GM12878 (cell line): Measurements from ENCODE around the gene CYP3A4. TPM values are rescaled to one million over a fixed set of nuclear protein-coding genes. Genes with fewer than 3 reads are reported as not detected.
"Not testable (repeated sequence)": the region's sequence is repeated elsewhere in the genome, so short reads cannot be mapped to it uniquely, and the experiment has no call there.

Experiments used
- ATAC-seq: fragments of 200-7000 bp; cut with Tn5 transposase; 3 replicates; pipeline ENCODE4 v1.9.1; 2020; ENCODE audit warnings: mild to moderate bottlenecking, moderate library complexity
- BruUV-seq: library from RNA; stranded (reverse); fragments of 400-500 nt; replicated peaks from 2 replicates; lab custom pipeline; 2021; lab: Mats Ljungman, UMichigan
- CTCF ChIA-PET: fragments of 300-600 bp; sonication (Branson Sonifier 250); formaldehyde crosslinking; extraction: SDS; loops from one replicate; lab custom pipeline; 2021; ENCODE audit warnings: inconsistent platforms; lab: Yijun Ruan, JAX
- POLR2A ChIA-PET: fragments of 350-600 bp; formaldehyde crosslinking; extraction: SDS; loops from one replicate; lab custom pipeline; 2021; ENCODE audit warnings: inconsistent platforms; lab: Charles Lee
- RAD21 ChIA-PET: fragments of 300-600 bp; sonication (Branson Sonifier 250); formaldehyde crosslinking; loops from one replicate; lab custom pipeline; 2023; ENCODE audit warnings: antibody characterized with exemption; ENCODE audit not compliant: unreplicated experiment; lab: Charles Lee
- SMC1A ChIA-PET: fragments of 300-600 bp; sonication (Branson Sonifier 250); formaldehyde crosslinking; loops from one replicate; lab custom pipeline; 2023; ENCODE audit not compliant: unreplicated experiment, uncharacterized antibody; lab: Charles Lee
- DNase-seq: peaks from one replicate; pipeline ENCODE4 v3.0.0-alpha.2; 2011; ENCODE audit warnings: low read depth, low spot score
- FAIRE-seq: peaks from 3 replicates; lab custom pipeline; 2011; peaks lifted over from hg19 to GRCh38; lab: Jason Lieb, UNC
- H2AFZ ChIP-seq: 2 replicates; pipeline ENCODE4 v1.6.0; 2011; ENCODE audit warnings: low read depth, low read length, control low read depth; ENCODE audit not compliant: control insufficient read depth
- H3K27ac ChIP-seq: 2 replicates; pipeline ENCODE4 v1.5.1; 2011; ENCODE audit warnings: control low read depth; ENCODE audit not compliant: control insufficient read depth, insufficient read depth
- H3K27me3 ChIP-seq, 2 experiments: replicated peaks in 1 of 2; 2 replicates each; pipeline versions ENCODE4 v1.6.0 to v1.6.1; 2011; ENCODE audit warnings: low read length in 1 of 2; ENCODE audit not compliant: control insufficient read depth in 2 of 2, insufficient read depth in 2 of 2
- H3K36me3 ChIP-seq, 2 experiments: 2 replicates each; pipeline ENCODE4 v1.5.1; 2011; ENCODE audit warnings: low read length in 1 of 2; ENCODE audit not compliant: control insufficient read depth in 2 of 2, insufficient read depth in 2 of 2
- H3K4me1 ChIP-seq: 2 replicates; pipeline ENCODE4 v1.6.1; 2011; ENCODE audit warnings: mild to moderate bottlenecking, low read length, moderate library complexity, mixed read lengths; ENCODE audit not compliant: control insufficient read depth, insufficient read depth
- H3K4me2 ChIP-seq: 2 replicates; pipeline ENCODE4 v1.6.0; 2011; ENCODE audit warnings: control low read depth; ENCODE audit not compliant: control insufficient read depth, insufficient read depth
- H3K4me3 ChIP-seq: fragments of 200-600 bp; sonication (generic); 2 replicates; pipeline ENCODE4 v1.5.1; 2016
- H3K79me2 ChIP-seq: 2 replicates; pipeline ENCODE4 v1.6.0; 2011; ENCODE audit warnings: low read length; ENCODE audit not compliant: control insufficient read depth, insufficient read depth
- H3K9ac ChIP-seq: 2 replicates; pipeline ENCODE4 v1.8.0; 2011; ENCODE audit warnings: low read length, control low read depth, mixed read lengths; ENCODE audit not compliant: control insufficient read depth, insufficient read depth
- H3K9me3 ChIP-seq: replicated peaks from 3 replicates; pipeline ENCODE4 v1.5.1; 2011; ENCODE audit warnings: mild to moderate bottlenecking, low read length; ENCODE audit not compliant: control insufficient read depth, insufficient read depth
- H4K20me1 ChIP-seq: 2 replicates; pipeline ENCODE4 v1.6.0; 2011; ENCODE audit not compliant: control insufficient read depth, insufficient read depth
- BHLHE40 ChIP-seq, 2 experiments: fragments of 450-650 bp in 1 of 2; IDR thresholded peaks; 2 replicates each; pipeline ENCODE4 v1.6.1; 2011 to 2017; ENCODE audit warnings: low read depth in 2 of 2, borderline replicate concordance in 1 of 2, improper control_type of control experiment in 1 of 2, low read length in 1 of 2, mild to moderate bottlenecking in 1 of 2
- BMI1 ChIP-seq: fragments of 450-650 bp; IDR thresholded peaks from 2 replicates; pipeline ENCODE4 v1.6.1; 2016; ENCODE audit warnings: mild to moderate bottlenecking, moderate library complexity, borderline replicate concordance
- HDAC6 ChIP-seq: fragments of 200-600 bp; sonication (generic); IDR thresholded peaks from one replicate; pipeline ENCODE4 v1.8.0; 2017; ENCODE audit warnings: antibody characterized with exemption; ENCODE audit not compliant: unreplicated experiment
- JUND ChIP-seq: IDR thresholded peaks from 2 replicates; pipeline ENCODE4 v1.6.1; 2012; ENCODE audit warnings: low read depth, mild to moderate bottlenecking, low read length, improper control_type of control experiment, moderate library complexity
- MYC ChIP-seq: IDR thresholded peaks from 2 replicates; pipeline ENCODE4 v1.6.1; 2011; ENCODE audit warnings: mild to moderate bottlenecking, low read length, moderate library complexity, inconsistent platforms; ENCODE audit not compliant: insufficient read depth, insufficient replicate concordance, insufficient read length, severe bottlenecking
- NBN ChIP-seq: fragments of 450-650 bp; IDR thresholded peaks from 2 replicates; pipeline ENCODE4 v1.6.1; 2016
- TCF7 ChIP-seq: IDR thresholded peaks from 2 replicates; pipeline ENCODE4 v1.6.1; 2014; ENCODE audit warnings: antibody characterized with exemption, borderline replicate concordance
- WGBS: methylation state at CpG from one replicate; pipeline ENCODE4 v1.1.6; 2016; ENCODE audit warnings: low lambda C conversion rate; ENCODE audit not compliant: insufficient replicate concordance, insufficient coverage; ENCODE audit errors: missing lambda C conversion rate; 5-methylcytosine and 5-hydroxymethylcytosine counted together
- in situ Hi-C: fragments of 300-500 bp; cut with MboI; formaldehyde crosslinking; loops from 9 replicates; pipeline ENCODE4 v1.14.3; 2018; ENCODE audit warnings: mixed read lengths
- intact Hi-C: fragments of 100-400 bp; cut with micrococcal nuclease; formaldehyde crosslinking; loops from one replicate; pipeline ENCODE4 v1.14.2; 2022; ENCODE audit not compliant: unreplicated experiment
- polyA plus RNA-seq, 11 experiments: library from polyadenylated mRNA; depleted of rRNA in 4 of 11; unstranded in 6 of 11; stranded (reverse) in 5 of 11; fragments of >200 nt; fragmentation: Nextera tagmentation in 4 of 11; fragmentation: Illumina TruSeq in 1 of 11; extraction: Ambion mirVana in 4 of 11; extraction: Trizol in 1 of 11; gene quantifications; 1 replicate in 1 of 11; 2 replicates in 10 of 11; pipeline versions ENCODE4 v1.2.1 to v1.2.3, GENCODE V29; 2011 to 2016; ENCODE audit warnings: inconsistent platforms in 2 of 11, missing spikeins in 2 of 11, low read depth in 1 of 11
- total RNA-seq, 4 experiments: library from RNA; depleted of rRNA in 3 of 4; stranded (reverse); fragments of >200 nt in 3 of 4; fragmentation: Illumina TruSeq in 1 of 4; extraction: Trizol in 1 of 4; gene quantifications; 2 replicates each; pipeline versions ENCODE4 v1.2.1 to v1.2.3, GENCODE V29; 2013 to 2021
- TF ChIP-seq, protein P1 (sequence below), 3 experiments: IDR thresholded peaks in 2 of 3; conservative IDR thresholded peaks in 1 of 3; 2 replicates each; pipeline ENCODE4 v1.5.1; 2011; ENCODE audit warnings: low read depth in 3 of 3, low read length in 3 of 3, mild to moderate bottlenecking in 3 of 3, control low read depth in 2 of 3, moderate library complexity in 2 of 3, inconsistent platforms in 1 of 3, mixed read lengths in 1 of 3; ENCODE audit not compliant: control insufficient read depth in 2 of 3, insufficient read depth in 1 of 3; ENCODE audit errors: extremely low read depth in 1 of 3
- TF ChIP-seq, protein P2 (sequence below): fragments of 450-650 bp; IDR thresholded peaks from 2 replicates; pipeline ENCODE4 v1.6.1; 2016; ENCODE audit warnings: mild to moderate bottlenecking
- TF ChIP-seq, protein P3 (sequence below): fragments of 450-650 bp; IDR thresholded peaks from 2 replicates; pipeline ENCODE4 v1.6.1; 2017; ENCODE audit warnings: low read depth, mild to moderate bottlenecking, moderate library complexity

CYP3A4 gene
- total and polyA plus RNA-seq, 10 of the 15 experiments (the other 5 are each of a cell fraction or from before 2014, with no cell fraction given): 0.02 to 0.21 (median 0.04) TPM; not detected in 7

DNA sequence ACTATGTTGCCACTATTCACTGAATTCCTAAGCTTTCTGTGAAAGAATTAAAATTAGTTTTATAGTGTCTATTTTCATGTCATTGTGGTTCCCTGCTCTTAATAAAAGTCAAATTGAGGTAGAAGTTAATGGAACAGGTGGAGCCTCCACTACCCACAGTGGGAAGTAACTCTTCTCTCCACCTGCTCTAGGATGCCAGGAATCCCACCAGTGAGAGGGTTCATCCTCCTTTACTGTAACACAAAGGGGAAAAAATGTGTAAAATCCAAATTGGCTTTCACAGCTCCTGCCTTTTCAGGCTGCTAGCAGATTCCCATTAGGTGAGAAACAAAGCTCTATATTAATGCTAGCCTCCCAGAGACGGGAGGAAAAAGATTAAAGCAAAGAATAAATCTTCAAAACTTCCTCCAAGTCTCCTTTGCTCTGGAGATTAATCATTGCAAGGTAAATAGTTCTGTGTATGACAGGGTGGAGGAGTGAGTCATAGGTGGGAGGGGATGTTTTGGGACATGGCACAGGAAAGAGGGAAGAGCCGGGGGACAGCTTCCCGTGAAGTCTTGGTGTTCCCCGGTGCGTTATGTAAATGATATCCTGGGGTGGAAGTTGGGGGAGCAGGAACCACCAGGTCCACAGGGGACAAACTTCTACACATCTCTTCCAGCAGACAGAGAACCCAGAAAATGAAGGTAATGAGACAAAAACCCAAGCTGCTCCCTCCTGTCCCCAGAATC is 32.5 kb downstream of the CYP3A4 start:
- SMC1A ChIA-PET, H3K79me2 ChIP-seq, H3K27ac ChIP-seq, H3K4me1 ChIP-seq, H4K20me1 ChIP-seq, H3K9ac ChIP-seq, H3K27me3 ChIP-seq, CTCF ChIA-PET, H3K4me3 ChIP-seq, in situ Hi-C loops, POLR2A ChIA-PET, RAD21 ChIA-PET, ATAC-seq, BruUV-seq, intact Hi-C loops, FAIRE-seq, H3K4me2 ChIP-seq, DNase-seq, H3K9me3 ChIP-seq, H2AFZ ChIP-seq, H3K36me3 ChIP-seq: not testable (repeated sequence)
- WGBS: 0% methylated on average over 5 of the region's 5 CpGs

DNA sequence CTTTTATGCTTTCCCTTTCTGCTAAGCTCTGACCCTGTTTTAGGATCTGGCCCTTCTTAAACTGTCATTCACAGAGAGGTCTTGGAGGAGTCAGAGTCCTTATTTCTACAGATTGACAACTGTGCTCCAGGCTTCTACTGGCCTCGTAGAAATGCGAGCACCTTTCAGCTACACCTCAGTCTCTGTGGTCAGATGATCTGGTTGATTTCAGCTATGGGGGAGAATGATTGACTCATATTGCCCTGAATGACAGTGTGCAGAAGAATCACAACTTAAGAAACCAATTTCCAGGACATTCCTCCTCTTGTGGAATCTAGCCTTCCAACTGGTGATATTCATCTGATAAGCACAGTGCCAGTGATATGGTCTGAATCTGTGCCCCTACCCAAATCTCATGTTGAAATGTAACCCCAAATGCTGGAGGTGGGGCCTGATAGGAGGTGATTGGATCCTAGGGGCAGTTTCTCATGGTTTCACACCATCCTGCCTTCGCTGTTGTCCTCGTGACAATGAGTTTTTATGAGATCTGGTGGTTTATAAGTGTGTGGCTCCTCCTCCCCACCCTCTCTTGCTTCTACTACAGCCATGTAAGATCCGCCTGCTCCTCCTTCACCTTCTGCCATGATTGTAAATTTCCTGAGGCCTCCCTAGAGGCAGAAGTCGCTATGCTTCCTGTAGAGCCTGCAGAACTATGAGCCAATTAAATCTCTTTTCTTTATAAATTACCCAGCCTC is 35.0 kb downstream of the CYP3A4 start:
- RAD21 ChIA-PET: no interaction called here
- BruUV-seq: no TSS peak
- TF ChIP-seq BMI1 (no peak), TCF7 (no peak), NBN (no peak), HDAC6 (no peak), BHLHE40 (IDR thresholded peaks at IDR 0.05; ENCODE audit: borderline replicate concordance in 1 of 2, low read depth in 2 of 2, low read length in 1 of 2) (no peak), JUND (no peak), MYC (no peak)
- TF ChIP-seq, protein P1, sequence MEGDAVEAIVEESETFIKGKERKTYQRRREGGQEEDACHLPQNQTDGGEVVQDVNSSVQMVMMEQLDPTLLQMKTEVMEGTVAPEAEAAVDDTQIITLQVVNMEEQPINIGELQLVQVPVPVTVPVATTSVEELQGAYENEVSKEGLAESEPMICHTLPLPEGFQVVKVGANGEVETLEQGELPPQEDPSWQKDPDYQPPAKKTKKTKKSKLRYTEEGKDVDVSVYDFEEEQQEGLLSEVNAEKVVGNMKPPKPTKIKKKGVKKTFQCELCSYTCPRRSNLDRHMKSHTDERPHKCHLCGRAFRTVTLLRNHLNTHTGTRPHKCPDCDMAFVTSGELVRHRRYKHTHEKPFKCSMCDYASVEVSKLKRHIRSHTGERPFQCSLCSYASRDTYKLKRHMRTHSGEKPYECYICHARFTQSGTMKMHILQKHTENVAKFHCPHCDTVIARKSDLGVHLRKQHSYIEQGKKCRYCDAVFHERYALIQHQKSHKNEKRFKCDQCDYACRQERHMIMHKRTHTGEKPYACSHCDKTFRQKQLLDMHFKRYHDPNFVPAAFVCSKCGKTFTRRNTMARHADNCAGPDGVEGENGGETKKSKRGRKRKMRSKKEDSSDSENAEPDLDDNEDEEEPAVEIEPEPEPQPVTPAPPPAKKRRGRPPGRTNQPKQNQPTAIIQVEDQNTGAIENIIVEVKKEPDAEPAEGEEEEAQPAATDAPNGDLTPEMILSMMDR (IDR thresholded peaks at IDR 0.05 in 2 of 3, conservative IDR thresholded peaks at IDR 0.05 in 1 of 3; ENCODE audit: control insufficient read depth in 2 of 3, extremely low read depth in 1 of 3, insufficient read depth in 1 of 3, low read depth in 3 of 3, low read length in 3 of 3): no peak
- TF ChIP-seq, protein P2, sequence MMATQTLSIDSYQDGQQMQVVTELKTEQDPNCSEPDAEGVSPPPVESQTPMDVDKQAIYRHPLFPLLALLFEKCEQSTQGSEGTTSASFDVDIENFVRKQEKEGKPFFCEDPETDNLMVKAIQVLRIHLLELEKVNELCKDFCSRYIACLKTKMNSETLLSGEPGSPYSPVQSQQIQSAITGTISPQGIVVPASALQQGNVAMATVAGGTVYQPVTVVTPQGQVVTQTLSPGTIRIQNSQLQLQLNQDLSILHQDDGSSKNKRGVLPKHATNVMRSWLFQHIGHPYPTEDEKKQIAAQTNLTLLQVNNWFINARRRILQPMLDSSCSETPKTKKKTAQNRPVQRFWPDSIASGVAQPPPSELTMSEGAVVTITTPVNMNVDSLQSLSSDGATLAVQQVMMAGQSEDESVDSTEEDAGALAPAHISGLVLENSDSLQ: no peak
- TF ChIP-seq, protein P3, sequence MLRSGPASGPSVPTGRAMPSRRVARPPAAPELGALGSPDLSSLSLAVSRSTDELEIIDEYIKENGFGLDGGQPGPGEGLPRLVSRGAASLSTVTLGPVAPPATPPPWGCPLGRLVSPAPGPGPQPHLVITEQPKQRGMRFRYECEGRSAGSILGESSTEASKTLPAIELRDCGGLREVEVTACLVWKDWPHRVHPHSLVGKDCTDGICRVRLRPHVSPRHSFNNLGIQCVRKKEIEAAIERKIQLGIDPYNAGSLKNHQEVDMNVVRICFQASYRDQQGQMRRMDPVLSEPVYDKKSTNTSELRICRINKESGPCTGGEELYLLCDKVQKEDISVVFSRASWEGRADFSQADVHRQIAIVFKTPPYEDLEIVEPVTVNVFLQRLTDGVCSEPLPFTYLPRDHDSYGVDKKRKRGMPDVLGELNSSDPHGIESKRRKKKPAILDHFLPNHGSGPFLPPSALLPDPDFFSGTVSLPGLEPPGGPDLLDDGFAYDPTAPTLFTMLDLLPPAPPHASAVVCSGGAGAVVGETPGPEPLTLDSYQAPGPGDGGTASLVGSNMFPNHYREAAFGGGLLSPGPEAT: no peak

More for the DNA sequence above, 35.0 kb downstream of the CYP3A4 start:
- SMC1A ChIA-PET: no interaction called here
- Histone ChIP-seq H3K27ac (no peak overlapping the region), H2AFZ (no peak overlapping the region), H3K9me3 (no peaks in the 10 kb centered on the region), H3K4me3 (no peak overlapping the region), H3K79me2 (no peaks in the 10 kb centered on the region), H3K4me1 (no peaks in the 10 kb centered on the region), H4K20me1 (no peaks in the 10 kb centered on the region), H3K4me2 (no peak overlapping the region), H3K36me3 (no peaks in the 10 kb centered on the region), H3K27me3 (no peaks in the 10 kb centered on the region; a peak in 2 of 4 replicates), H3K9ac (no peak overlapping the region)
- 10% methylated on average over 6 of the region's 6 CpGs for WGBS
- intact Hi-C loops (no loop called here), in situ Hi-C loops (no loop called here)
- no peak for FAIRE-seq
- DNase-seq: no peak
- ATAC-seq: no peak
- POLR2A ChIA-PET: no interaction called here
- CTCF ChIA-PET: no interaction called here
